NCI-H2227 (cell line): Measurements from ENCODE around the gene RPL28.
A peak's percentile ranks its signal among the peaks of the same experiment; 100 is the strongest.
"Not testable (repeated sequence)": the region's sequence is repeated elsewhere in the genome, so short reads cannot be mapped to it uniquely, and the experiment has no call there.

ENCODE experiments used
- DNase-seq: peaks from one replicate; lab custom pipeline; 2025; ENCODE audit not compliant: unreplicated experiment; lab: John Stamatoyannopoulos, UW

Gene RPL28

DNA sequence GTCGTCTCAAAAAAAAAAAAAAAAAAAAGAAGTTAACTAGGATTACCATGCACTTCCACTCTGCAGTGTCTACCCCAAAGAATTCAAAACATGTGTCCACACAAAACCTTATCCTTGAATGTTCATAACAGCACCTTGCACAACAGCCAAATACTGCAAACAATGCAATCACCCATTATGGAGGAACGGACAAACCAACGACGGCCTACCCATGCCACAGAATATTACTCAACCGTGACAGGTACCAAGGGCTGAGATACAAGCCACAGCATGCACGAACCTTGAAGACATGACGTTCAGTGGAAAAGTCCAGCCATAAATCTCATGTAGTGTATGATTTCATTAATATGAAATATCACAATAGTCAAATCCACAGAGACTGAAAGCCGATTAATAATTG, 60.3 kb downstream of the RPL28 start:
- no peak for DNase-seq

DNA sequence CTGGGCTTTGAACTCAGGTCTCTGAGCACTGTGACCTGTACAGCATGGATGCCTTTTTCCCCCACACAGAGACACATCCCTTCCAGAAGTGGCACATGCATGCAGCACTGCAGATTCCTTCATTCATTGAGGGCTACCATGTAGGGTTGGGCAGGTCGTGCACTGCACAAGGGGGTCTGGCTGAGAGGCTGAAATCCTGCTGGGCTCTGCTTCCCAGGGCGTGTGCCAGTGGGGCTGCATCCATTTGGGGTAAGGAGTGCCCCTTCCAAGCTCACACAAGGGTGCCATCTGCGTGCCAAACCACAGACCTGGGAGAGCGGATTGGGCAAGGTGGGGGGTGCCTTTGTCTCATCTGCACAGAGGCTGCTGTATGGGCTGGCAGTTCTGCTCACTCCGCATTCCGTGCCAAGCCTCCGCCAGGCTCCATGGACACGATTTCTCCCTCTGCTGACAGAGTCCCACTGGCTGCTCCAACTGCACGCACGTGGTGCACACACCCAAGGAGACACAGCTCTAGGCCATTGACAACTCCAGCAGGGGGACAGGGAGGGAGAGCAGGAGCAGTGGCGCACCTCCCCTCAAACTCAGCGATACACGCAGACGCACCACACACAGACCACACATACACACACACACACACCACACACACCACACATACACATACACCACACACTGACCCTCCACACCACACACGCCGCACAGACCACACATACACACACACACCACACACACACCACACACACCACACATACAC, 61.9 kb downstream of the RPL28 start:
- DNase-seq = peak; percentile 81

DNA sequence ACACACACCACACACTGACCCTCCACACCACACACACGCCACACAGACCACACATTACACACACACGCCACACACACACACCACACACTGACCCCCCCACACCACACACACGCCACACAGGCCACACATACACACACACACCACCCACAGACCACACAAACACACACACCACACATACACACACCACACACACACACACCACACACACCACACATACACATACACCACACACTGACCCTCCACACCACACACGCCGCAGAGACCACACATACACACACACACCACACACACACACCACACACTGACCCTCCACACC, 62.4 kb downstream of the RPL28 start:
- not testable (repeated sequence) for DNase-seq

DNA sequence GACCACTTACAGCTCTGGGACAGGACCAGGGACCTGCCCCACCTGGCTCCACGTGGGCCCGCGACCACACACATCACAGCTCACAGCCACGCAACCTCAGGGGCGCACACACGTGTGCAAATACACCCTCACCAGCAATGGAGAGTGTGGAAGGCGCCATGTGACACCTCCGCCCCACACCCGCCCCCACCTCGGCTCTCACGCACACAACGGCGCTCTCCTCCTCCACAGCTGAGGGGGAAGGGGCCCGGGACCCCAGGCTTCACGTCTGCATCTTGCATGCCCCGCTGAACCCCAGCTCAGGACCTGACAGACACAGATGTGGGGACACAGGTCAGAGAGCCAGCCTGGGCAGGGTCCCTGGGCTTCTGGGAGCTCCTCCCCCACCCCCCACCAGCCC, 63.7 kb downstream of the RPL28 start:
- DNase-seq = no peak

DNA sequence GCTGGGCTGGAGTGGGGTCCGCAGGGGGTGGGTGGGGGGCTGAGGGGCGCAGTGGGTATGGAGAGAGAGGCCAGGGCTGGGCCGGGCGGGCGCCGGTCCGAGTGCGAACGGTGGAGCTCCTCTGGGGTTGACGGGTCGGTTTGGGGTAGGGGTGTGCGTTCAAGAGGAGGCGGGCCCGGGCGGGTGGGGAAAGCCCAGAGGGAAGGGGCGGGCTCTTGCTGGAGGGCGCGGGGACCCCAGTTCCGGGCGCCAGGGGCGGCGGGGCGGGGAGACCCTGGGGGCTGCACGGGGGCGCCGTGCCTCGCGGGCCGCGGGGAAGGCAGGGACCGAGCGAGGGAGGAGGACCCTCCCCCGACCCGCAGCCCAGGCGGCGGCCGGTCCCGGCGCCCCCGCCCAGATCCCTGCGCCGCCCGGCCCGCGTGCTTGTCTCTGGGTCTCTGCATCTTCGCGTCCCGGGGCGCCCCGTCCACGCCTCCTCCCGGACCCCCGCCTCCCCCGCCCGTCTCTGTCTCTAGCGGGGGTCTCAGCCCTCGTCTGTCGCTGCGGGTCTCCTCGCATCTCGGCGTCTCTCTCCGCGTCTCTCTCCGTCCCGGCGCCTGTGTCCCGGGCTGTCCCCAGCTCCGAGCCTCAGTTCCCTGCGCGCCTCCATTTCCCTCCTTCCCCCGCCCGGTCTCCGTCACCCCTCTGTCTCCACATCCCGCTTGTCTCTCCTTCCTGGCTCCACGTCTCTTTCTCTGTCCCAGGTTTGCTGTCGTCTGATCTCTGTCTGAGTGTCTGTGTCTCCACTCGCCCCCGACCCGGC, 65.6 kb downstream of the RPL28 start:
- peak; percentile 73 for DNase-seq

DNA sequence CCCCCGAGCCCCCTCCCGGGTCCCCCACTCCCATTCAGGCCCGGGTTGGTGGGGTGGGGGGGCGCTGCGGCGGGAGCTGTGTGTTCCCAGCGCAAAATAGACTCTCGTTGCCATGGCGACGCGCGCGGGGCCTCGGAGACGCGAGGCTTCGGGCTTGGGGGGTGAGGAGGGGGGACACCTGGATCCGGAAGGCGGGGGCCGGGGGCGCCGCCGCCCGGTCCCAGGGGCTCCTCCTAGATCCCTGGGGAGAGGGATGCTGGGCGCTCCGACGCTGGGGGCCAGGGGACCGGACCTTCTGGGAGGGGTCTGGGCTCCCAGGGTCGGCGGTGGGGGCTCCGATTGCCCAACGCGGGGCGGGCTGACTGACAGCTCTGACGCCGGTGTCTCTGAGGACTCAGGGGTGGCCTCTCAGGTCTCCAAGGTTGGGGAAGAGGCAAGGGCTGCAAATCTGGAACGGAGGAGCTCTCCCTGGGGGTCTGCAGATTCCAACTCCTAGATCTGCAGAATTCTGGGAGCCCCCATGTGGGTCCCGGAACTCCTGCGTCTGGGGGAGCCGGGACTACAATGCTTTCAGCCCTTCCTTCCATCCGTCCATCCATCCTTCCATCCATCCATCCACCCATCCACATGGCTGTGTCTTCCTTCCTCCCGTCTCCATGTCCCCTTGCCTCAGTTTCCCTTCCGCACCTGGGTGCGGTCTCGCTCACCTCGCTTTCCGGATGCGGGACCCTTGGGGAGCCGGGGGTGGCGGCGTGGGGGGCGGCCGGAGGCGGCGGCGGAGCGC, 66.4 kb downstream of the RPL28 start:
- peak; percentile 93 for DNase-seq
